Loucy (cell line): Measurements from ENCODE around the gene INSR.

Experiments used
- EZH2phosphoT487 ChIP-seq: fragments of 200-600 bp; IDR thresholded peaks from 2 replicates; pipeline ENCODE4 v1.6.1; 2018; ENCODE audit warnings: antibody characterized with exemption, mild to moderate bottlenecking, moderate library complexity, borderline replicate concordance
- TF ChIP-seq, protein P1 (sequence below): fragments of 200-600 bp; sonication (generic); conservative IDR thresholded peaks from 2 replicates; pipeline ENCODE4 v1.5.1; 2014; ENCODE audit warnings: mild to moderate bottlenecking, antibody characterized with exemption, low read length

DNA sequence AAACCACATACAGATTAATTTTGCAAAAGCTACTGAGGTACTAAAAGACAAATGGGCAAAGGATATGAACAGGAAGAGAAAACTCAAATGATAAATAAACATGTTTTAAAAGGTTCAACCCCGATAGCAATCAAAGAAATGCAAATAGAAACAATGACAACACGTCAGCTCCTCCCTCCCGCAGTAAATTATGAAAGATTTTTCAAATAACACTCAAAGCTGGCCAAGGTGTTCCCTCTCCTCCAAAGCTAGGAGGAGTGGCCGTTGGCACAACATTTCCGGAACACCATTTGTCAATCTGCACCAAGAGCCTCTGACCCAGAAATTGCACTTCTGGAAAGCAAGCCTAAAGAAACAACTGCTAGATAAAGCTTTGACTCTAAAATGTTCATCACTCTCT, 28.3 kb downstream of the INSR start:
- TF ChIP-seq, protein P1, sequence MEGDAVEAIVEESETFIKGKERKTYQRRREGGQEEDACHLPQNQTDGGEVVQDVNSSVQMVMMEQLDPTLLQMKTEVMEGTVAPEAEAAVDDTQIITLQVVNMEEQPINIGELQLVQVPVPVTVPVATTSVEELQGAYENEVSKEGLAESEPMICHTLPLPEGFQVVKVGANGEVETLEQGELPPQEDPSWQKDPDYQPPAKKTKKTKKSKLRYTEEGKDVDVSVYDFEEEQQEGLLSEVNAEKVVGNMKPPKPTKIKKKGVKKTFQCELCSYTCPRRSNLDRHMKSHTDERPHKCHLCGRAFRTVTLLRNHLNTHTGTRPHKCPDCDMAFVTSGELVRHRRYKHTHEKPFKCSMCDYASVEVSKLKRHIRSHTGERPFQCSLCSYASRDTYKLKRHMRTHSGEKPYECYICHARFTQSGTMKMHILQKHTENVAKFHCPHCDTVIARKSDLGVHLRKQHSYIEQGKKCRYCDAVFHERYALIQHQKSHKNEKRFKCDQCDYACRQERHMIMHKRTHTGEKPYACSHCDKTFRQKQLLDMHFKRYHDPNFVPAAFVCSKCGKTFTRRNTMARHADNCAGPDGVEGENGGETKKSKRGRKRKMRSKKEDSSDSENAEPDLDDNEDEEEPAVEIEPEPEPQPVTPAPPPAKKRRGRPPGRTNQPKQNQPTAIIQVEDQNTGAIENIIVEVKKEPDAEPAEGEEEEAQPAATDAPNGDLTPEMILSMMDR, result no peak
- TF ChIP-seq EZH2phosphoT487, result no peak
